Tibial nerve (tissue), 4 donors: Measurements from ENCODE around the gene OR10H5. TPM values are rescaled to one million over a fixed set of nuclear protein-coding genes. Genes with fewer than 3 reads are reported as not detected.
"Not testable (repeated sequence)": the region's sequence is repeated elsewhere in the genome, so short reads cannot be mapped to it uniquely, and the experiment has no call there.

Source experiments
- DNase-seq, 2 donors: peaks; one replicate each; pipeline ENCODE4 v3.0.0-alpha.2; 2019; ENCODE audit warnings: low spot score in 2 of 2
- H3K27ac ChIP-seq, 4 donors: fragments of 200-600 bp; sonication (generic) in 3 of 4; one replicate each; pipeline ENCODE4 v1.5.1; 2017 to 2019; ENCODE audit warnings: mild to moderate bottlenecking in 1 of 4
- H3K27me3 ChIP-seq, 2 donors: fragments of 200-600 bp; sonication (generic) in 1 of 2; one replicate each; pipeline versions ENCODE4 v1.5.1 to v1.6.0; 2017 to 2019
- H3K36me3 ChIP-seq, 3 donors: fragments of 200-600 bp; sonication (generic); one replicate each; pipeline ENCODE4 v1.5.1; 2018 to 2019
- H3K4me1 ChIP-seq, 4 donors: fragments of 200-600 bp; sonication (generic) in 3 of 4; one replicate each; pipeline ENCODE4 v1.5.1; 2017 to 2019
- H3K4me3 ChIP-seq, 4 donors: fragments of 200-600 bp; sonication (generic) in 3 of 4; one replicate each; pipeline ENCODE4 v1.5.1; 2017 to 2019; ENCODE audit warnings: mild to moderate bottlenecking in 1 of 4, moderate library complexity in 1 of 4
- H3K9me3 ChIP-seq, 4 donors: fragments of 200-600 bp; sonication (generic) in 3 of 4; one replicate each; pipeline ENCODE4 v1.5.1; 2017 to 2019
- EP300 ChIP-seq, 2 donors: sonication (generic); formaldehyde crosslinking; IDR thresholded peaks; one replicate each; pipeline ENCODE4 v1.6.1; 2017; ENCODE audit warnings: antibody characterized with exemption in 2 of 2, mild to moderate bottlenecking in 1 of 2
- POLR2A ChIP-seq, 2 donors: fragments of 450-650 bp; IDR thresholded peaks; one replicate each; pipeline ENCODE4 v1.6.1; 2017; ENCODE audit warnings: antibody characterized with exemption in 2 of 2, mild to moderate bottlenecking in 2 of 2, moderate library complexity in 2 of 2
- WGBS, 2 donors: methylation state at CpG; one replicate each; pipeline ENCODE4 v1.1.5; 2018; 5-methylcytosine and 5-hydroxymethylcytosine counted together
- total RNA-seq, 4 donors: library from RNA; depleted of rRNA; stranded (reverse); fragments of >200 nt; gene quantifications; one replicate each; pipeline ENCODE4 v1.1.0, GENCODE V29; 2016
- TF ChIP-seq, protein P1 (sequence below), 5 experiments: fragments of 200-600 bp in 3 of 5; fragments of 450-650 bp in 2 of 5; sonication (generic) in 3 of 5; IDR thresholded peaks; one replicate each; pipeline ENCODE4 v1.5.1; 2016 to 2019; ENCODE audit warnings: antibody characterized with exemption in 5 of 5, mild to moderate bottlenecking in 3 of 5, moderate library complexity in 2 of 5

OR10H5 gene
- total RNA-seq, 4 donors from 2014 or later: not detected

DNA sequence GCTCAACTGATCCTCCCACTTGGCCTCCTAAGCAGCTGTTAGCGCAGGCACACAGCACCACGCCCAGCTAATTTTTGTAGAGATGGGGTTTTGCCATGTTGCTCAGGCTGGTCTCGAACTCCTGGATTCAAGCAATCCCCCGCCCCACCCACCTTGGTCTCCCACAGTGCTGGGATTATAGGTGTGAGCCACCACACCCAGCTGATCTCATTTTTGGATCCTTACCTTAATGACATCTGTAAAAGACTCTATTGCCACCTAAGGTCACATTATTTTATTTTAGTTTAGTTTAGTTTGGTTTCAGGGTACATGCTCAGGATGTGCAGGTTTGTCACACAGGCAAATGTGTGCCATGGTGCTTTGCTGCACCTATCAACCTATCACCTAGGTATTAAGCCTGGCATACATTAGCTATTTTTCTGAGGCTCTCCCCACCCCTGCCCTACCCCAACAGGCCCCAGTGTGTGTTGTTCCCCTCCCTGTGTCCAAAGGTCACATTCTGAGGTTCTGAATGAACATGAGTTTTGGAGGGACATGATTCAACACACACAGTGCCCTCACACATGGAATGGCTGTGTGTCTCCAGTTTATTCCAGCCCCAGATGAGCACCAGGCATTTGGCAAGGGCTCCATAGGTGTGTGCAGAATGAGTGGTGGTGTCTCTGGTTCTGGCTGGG is 1.3 kb downstream of the OR10H5 start:
- 69 to 84% methylated on average over 4 of the region's 4 CpGs for WGBS, 2 donors
- no peaks in the 10 kb centered on the region for H3K36me3 ChIP-seq

DNA sequence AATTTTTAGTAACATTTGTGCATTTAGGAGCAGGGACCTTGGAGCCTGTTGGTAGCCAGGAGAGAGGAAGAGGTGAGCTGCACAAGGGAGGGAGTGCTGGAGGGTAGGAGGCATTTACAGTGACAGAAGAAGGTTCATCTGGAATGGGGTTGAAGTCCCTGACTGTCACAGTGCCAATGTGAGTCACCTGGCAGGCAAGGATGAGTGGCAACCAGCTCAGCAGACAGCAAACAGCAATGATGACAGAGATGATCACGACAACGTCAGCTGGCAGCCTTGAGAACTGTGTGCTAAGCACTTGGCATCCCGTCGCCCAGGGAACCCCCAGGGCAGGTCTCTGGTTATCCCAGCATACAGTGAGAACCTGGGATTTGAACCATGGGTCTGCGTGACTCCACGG is 2.6 kb downstream of the OR10H5 start:
- DNase-seq: no peak
- Histone ChIP-seq H3K9me3 (no peaks in the 10 kb centered on the region), H3K36me3 (no peaks in the 10 kb centered on the region), H3K27me3 (peaks cover 0 to 4% of the 10 kb centered on the region in 2 donors), H3K27ac (no peak overlapping the region), H3K4me1 (no peaks in the 10 kb centered on the region), H3K4me3 (no peak overlapping the region)
- no peak for TF ChIP-seq POLR2A (IDR thresholded peaks at IDR 0.05)
- TF ChIP-seq, protein P1, sequence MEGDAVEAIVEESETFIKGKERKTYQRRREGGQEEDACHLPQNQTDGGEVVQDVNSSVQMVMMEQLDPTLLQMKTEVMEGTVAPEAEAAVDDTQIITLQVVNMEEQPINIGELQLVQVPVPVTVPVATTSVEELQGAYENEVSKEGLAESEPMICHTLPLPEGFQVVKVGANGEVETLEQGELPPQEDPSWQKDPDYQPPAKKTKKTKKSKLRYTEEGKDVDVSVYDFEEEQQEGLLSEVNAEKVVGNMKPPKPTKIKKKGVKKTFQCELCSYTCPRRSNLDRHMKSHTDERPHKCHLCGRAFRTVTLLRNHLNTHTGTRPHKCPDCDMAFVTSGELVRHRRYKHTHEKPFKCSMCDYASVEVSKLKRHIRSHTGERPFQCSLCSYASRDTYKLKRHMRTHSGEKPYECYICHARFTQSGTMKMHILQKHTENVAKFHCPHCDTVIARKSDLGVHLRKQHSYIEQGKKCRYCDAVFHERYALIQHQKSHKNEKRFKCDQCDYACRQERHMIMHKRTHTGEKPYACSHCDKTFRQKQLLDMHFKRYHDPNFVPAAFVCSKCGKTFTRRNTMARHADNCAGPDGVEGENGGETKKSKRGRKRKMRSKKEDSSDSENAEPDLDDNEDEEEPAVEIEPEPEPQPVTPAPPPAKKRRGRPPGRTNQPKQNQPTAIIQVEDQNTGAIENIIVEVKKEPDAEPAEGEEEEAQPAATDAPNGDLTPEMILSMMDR (IDR thresholded peaks at IDR 0.05): no peak
- TF ChIP-seq EP300 (IDR thresholded peaks at IDR 0.05): no peak
- WGBS, 2 donors: 70 to 71% methylated on average over 6 of the region's 6 CpGs

More for the DNA sequence above, 1.3 kb downstream of the OR10H5 start:
- H3K9me3 ChIP-seq: no peaks in the 10 kb centered on the region
- peaks cover 0 to 4% of the 10 kb centered on the region in 2 donors for H3K27me3 ChIP-seq
- no peak overlapping the region for H3K27ac ChIP-seq
- no peak overlapping the region for H3K4me3 ChIP-seq
- TF ChIP-seq, protein P1 (IDR thresholded peaks at IDR 0.05): no peak
- no peak for TF ChIP-seq EP300 (IDR thresholded peaks at IDR 0.05)
- TF ChIP-seq POLR2A (IDR thresholded peaks at IDR 0.05): no peak
- no peaks in the 10 kb centered on the region for H3K4me1 ChIP-seq
- DNase-seq: no peak

DNA sequence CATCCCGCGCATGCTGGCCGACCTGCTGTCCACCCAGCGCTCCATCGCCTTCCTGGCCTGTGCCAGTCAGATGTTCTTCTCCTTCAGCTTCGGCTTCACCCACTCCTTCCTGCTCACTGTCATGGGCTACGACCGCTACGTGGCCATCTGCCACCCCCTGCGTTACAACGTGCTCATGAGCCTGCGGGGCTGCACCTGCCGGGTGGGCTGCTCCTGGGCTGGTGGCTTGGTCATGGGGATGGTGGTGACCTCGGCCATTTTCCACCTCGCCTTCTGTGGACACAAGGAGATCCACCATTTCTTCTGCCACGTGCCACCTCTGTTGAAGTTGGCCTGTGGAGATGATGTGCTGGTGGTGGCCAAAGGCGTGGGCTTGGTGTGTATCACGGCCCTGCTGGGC is 6.8 kb downstream of the OR10H5 start:
- not testable (repeated sequence) for H3K9me3 ChIP-seq, H3K27me3 ChIP-seq, H3K4me1 ChIP-seq, H3K4me3 ChIP-seq, H3K27ac ChIP-seq, DNase-seq, H3K36me3 ChIP-seq
- 89 to 90% methylated on average over 17 to 18 of the region's 18 CpGs for WGBS, 2 donors

DNA sequence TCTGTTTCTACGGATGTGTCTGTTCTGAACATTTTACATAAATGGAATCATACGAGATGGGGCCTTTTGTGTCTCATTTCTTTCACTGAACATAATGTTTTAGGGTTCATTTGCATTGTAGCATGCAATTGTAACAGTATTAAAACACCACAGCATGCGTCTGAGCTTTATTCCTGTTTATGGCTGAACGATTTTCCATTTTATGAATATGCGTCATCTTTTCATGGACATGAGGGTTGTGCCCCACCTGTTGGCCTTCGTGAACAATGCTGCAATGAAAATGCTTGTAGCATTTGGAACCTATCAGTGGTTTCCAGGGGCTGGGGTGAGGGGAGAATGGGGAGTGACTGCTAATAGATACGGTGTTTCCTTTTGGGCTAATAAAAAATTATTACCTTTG is 22.9 kb downstream of the OR10H5 start:
- Histone ChIP-seq H3K9me3 (no peaks in the 10 kb centered on the region), H3K4me1 (no peaks in the 10 kb centered on the region), H3K27me3 (peaks cover 0 to 26% of the 10 kb centered on the region in 2 donors), H3K36me3 (no peaks in the 10 kb centered on the region), H3K4me3 (no peak overlapping the region), H3K27ac (no peak overlapping the region)
- 30 to 37% methylated on average over 7 of the region's 7 CpGs for WGBS, 2 donors
- TF ChIP-seq, protein P1 (IDR thresholded peaks at IDR 0.05): peak in 4 of 5 experiments; percentile 26 to 45 (median 34)
- TF ChIP-seq EP300 (IDR thresholded peaks at IDR 0.05): no peak
- TF ChIP-seq POLR2A (IDR thresholded peaks at IDR 0.05): no peak
- DNase-seq: peak in 1 of 2 donors; percentile 14

DNA sequence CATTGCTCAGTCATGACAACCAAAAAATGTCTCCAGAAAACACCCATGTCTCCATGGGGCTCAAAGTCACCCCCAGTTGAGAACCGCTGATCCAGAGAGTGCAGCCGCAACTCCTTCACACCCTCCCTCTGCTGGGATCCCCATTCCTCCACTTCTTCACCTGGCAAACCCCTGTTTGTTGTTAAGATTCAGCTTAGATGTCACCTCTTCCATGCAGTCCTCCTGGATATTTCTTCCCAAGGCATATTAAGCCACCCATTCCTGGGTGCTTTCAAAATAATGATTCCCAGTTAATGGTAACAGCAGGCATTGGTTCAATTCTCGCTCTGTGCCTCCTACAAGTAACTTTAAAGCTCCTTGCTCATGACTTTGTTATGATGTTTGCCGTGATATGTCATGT is 24.0 kb downstream of the OR10H5 start:
- Histone ChIP-seq H3K4me3 (no peak overlapping the region), H3K27me3 (peaks cover 0 to 30% of the 10 kb centered on the region in 2 donors), H3K27ac (no peak overlapping the region), H3K9me3 (no peaks in the 10 kb centered on the region), H3K4me1 (no peaks in the 10 kb centered on the region), H3K36me3 (no peaks in the 10 kb centered on the region)
- DNase-seq: no peak
- 67 to 77% methylated on average over 4 of the region's 4 CpGs for WGBS, 2 donors
- no peak for TF ChIP-seq EP300 (IDR thresholded peaks at IDR 0.05)
- TF ChIP-seq, protein P1 (IDR thresholded peaks at IDR 0.05): no peak
- no peak for TF ChIP-seq POLR2A (IDR thresholded peaks at IDR 0.05)
